HL-60 (cell line): ENCODE results near the gene CCDC88B.

Source experiments
- DNase-seq, 2 experiments: peaks; one replicate each; pipeline ENCODE4 v3.0.0-alpha.2; 2010 to 2020; ENCODE audit warnings: low read depth in 1 of 2, low spot score in 1 of 2
- H3K27ac ChIP-seq: fragments of 250-450 bp; sonication (Bioruptor Pico); replicated peaks from 2 replicates; pipeline ENCODE4 v1.5.1; 2020; ENCODE audit warnings: mild to moderate bottlenecking, moderate library complexity
- H3K27me3 ChIP-seq: fragments of 250-450 bp; sonication (Bioruptor Pico); 2 replicates; pipeline ENCODE4 v1.5.1; 2021; ENCODE audit warnings: mild to moderate bottlenecking, moderate library complexity; ENCODE audit not compliant: insufficient read depth, poor library complexity, severe bottlenecking
- H3K4me3 ChIP-seq: replicated peaks from 2 replicates; pipeline ENCODE4 v1.5.1; 2011; ENCODE audit warnings: mild to moderate bottlenecking, control low read depth, low read length; ENCODE audit not compliant: insufficient read depth
- CTCF ChIP-seq: IDR thresholded peaks from one replicate; pipeline ENCODE4 v1.5.1; 2011; ENCODE audit warnings: low read length, control low read depth, inconsistent platforms; ENCODE audit not compliant: insufficient read depth
- GABPA ChIP-seq: IDR thresholded peaks from 2 replicates; pipeline ENCODE4 v1.6.1; 2012; ENCODE audit warnings: low read depth
- POLR2AphosphoS5 ChIP-seq: IDR thresholded peaks from 2 replicates; pipeline ENCODE4 v1.6.1; 2012; ENCODE audit warnings: low read depth
- SPI1 ChIP-seq: IDR thresholded peaks from 2 replicates; pipeline ENCODE4 v1.6.1; 2012; ENCODE audit warnings: low read depth, mild to moderate bottlenecking, borderline replicate concordance
- TF ChIP-seq, protein P1 (sequence below): IDR thresholded peaks from 2 replicates; pipeline ENCODE4 v1.6.1; 2012; ENCODE audit warnings: low read depth; ENCODE audit not compliant: insufficient replicate concordance

CCDC88B gene

GRCh38 chr11:64352099-64352994 lies 12.3 kb downstream of the CCDC88B start:
- H3K27ac ChIP-seq = no peak overlapping the region
- H3K27me3 ChIP-seq = no peaks in the 10 kb centered on the region
- no peak overlapping the region for H3K4me3 ChIP-seq
- DNase-seq = no peak
- TF ChIP-seq GABPA (no peak), POLR2AphosphoS5 (no peak), CTCF (no peak), SPI1 (no peak)
- TF ChIP-seq, protein P1, sequence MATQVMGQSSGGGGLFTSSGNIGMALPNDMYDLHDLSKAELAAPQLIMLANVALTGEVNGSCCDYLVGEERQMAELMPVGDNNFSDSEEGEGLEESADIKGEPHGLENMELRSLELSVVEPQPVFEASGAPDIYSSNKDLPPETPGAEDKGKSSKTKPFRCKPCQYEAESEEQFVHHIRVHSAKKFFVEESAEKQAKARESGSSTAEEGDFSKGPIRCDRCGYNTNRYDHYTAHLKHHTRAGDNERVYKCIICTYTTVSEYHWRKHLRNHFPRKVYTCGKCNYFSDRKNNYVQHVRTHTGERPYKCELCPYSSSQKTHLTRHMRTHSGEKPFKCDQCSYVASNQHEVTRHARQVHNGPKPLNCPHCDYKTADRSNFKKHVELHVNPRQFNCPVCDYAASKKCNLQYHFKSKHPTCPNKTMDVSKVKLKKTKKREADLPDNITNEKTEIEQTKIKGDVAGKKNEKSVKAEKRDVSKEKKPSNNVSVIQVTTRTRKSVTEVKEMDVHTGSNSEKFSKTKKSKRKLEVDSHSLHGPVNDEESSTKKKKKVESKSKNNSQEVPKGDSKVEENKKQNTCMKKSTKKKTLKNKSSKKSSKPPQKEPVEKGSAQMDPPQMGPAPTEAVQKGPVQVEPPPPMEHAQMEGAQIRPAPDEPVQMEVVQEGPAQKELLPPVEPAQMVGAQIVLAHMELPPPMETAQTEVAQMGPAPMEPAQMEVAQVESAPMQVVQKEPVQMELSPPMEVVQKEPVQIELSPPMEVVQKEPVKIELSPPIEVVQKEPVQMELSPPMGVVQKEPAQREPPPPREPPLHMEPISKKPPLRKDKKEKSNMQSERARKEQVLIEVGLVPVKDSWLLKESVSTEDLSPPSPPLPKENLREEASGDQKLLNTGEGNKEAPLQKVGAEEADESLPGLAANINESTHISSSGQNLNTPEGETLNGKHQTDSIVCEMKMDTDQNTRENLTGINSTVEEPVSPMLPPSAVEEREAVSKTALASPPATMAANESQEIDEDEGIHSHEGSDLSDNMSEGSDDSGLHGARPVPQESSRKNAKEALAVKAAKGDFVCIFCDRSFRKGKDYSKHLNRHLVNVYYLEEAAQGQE = no peak

GRCh38 chr11:64352995-64353714 lies 13.2 kb downstream of the CCDC88B start:
- H3K27ac ChIP-seq = no peak overlapping the region
- no peak for DNase-seq
- H3K27me3 ChIP-seq = no peaks in the 10 kb centered on the region
- TF ChIP-seq, protein P1 = no peak
- no peak for TF ChIP-seq SPI1
- no peak for TF ChIP-seq CTCF
- TF ChIP-seq GABPA = no peak
- no peak for TF ChIP-seq POLR2AphosphoS5
- no peak overlapping the region for H3K4me3 ChIP-seq

GRCh38 chr11:64353715-64354506 lies 13.9 kb downstream of the CCDC88B start:
- H3K27me3 ChIP-seq = no peaks in the 10 kb centered on the region
- no peak overlapping the region for H3K27ac ChIP-seq
- TF ChIP-seq SPI1 (no peak), POLR2AphosphoS5 (no peak), CTCF (no peak), GABPA (no peak)
- TF ChIP-seq, protein P1 = no peak
- no peak for DNase-seq
- no peak overlapping the region for H3K4me3 ChIP-seq
